CD14-positive monocyte (primary cell): ENCODE results near the gene NUMB. TPM values are rescaled to one million over a fixed set of nuclear protein-coding genes. Genes with fewer than 3 reads are reported as not detected.

ENCODE experiments used
- DNase-seq, 3 donors: peaks; one replicate each; pipeline ENCODE4 v3.0.0-alpha.2; 2011 to 2022
- H2AFZ ChIP-seq: 2 replicates; pipeline ENCODE4 v1.6.0; 2012; ENCODE audit warnings: mild to moderate bottlenecking, low read depth, low read length, inconsistent platforms; ENCODE audit not compliant: insufficient read depth, poor library complexity, severe bottlenecking
- H3K27ac ChIP-seq, 2 donors: 1 replicate in 1 of 2; 2 replicates in 1 of 2; pipeline ENCODE4 v1.5.1; 2012 to 2013; ENCODE audit warnings: low read length in 2 of 2, control low read depth in 1 of 2, inconsistent platforms in 1 of 2, low read depth in 1 of 2, mild to moderate bottlenecking in 1 of 2
- H3K27me3 ChIP-seq, 2 donors: one replicate each; pipeline versions ENCODE4 v1.6.0 to v1.6.1; 2011 to 2013; ENCODE audit warnings: low read length in 2 of 2; ENCODE audit not compliant: control insufficient read depth in 2 of 2, insufficient read depth in 2 of 2
- H3K36me3 ChIP-seq, 2 donors: replicated peaks in 1 of 2; 1 replicate in 1 of 2; 2 replicates in 1 of 2; pipeline versions ENCODE4 v1.5.1 to v1.6.1; 2012 to 2013; ENCODE audit warnings: low read length in 2 of 2, control low read depth in 1 of 2, inconsistent platforms in 1 of 2, mild to moderate bottlenecking in 1 of 2; ENCODE audit not compliant: insufficient read depth in 2 of 2, control insufficient read depth in 1 of 2
- H3K4me1 ChIP-seq, 2 donors: 1 replicate in 1 of 2; 2 replicates in 1 of 2; pipeline versions ENCODE4 v1.5.1 to v1.6.1; 2012 to 2013; ENCODE audit warnings: low read length in 2 of 2, control low read depth in 1 of 2, inconsistent platforms in 1 of 2, mild to moderate bottlenecking in 1 of 2, moderate library complexity in 1 of 2; ENCODE audit not compliant: insufficient read depth in 2 of 2, control insufficient read depth in 1 of 2
- H3K4me2 ChIP-seq: replicated peaks from 2 replicates; pipeline ENCODE3; 2012; ENCODE audit warnings: low read length, moderate library complexity, mild to moderate bottlenecking; ENCODE audit not compliant: poor library complexity, severe bottlenecking; ENCODE audit errors: extremely low read depth
- H3K4me3 ChIP-seq, 3 experiments: fragments of 200-600 bp in 1 of 3; sonication (generic) in 1 of 3; replicated peaks in 1 of 3; 1 replicate in 2 of 3; 2 replicates in 1 of 3; pipeline ENCODE4 v1.5.1; 2011 to 2013; ENCODE audit warnings: low read length in 3 of 3, mild to moderate bottlenecking in 3 of 3, control low read depth in 2 of 3, low read depth in 2 of 3, inconsistent platforms in 1 of 3, moderate library complexity in 1 of 3
- H3K79me2 ChIP-seq: 2 replicates; pipeline ENCODE4 v1.6.0; 2012; ENCODE audit warnings: mild to moderate bottlenecking, control low read depth, inconsistent platforms, low read length, moderate library complexity; ENCODE audit not compliant: insufficient read depth
- H3K9ac ChIP-seq: 2 replicates; pipeline ENCODE4 v1.6.0; 2017; ENCODE audit warnings: low read length, mild to moderate bottlenecking; ENCODE audit not compliant: insufficient read depth, poor library complexity, severe bottlenecking
- H3K9me3 ChIP-seq, 2 donors: replicated peaks in 1 of 2; 1 replicate in 1 of 2; 2 replicates in 1 of 2; pipeline versions ENCODE4 v1.5.1 to v1.6.1; 2012 to 2013; ENCODE audit warnings: low read length in 2 of 2, control low read depth in 1 of 2; ENCODE audit not compliant: control insufficient read depth in 1 of 2, insufficient read depth in 1 of 2
- H4K20me1 ChIP-seq: 2 replicates; pipeline ENCODE4 v1.6.0; 2012; ENCODE audit warnings: mild to moderate bottlenecking, low read length, control low read depth, moderate library complexity; ENCODE audit not compliant: insufficient read depth
- H3K27ac Mint-ChIP-seq, 7 donors: one replicate each; pipeline ENCODE4 v1.8.0; 2020; ENCODE audit warnings: mild to moderate bottlenecking in 7 of 7, mixed read lengths in 7 of 7, moderate library complexity in 6 of 7, inconsistent platforms in 2 of 7
- H3K27me3 Mint-ChIP-seq, 3 donors: one replicate each; pipeline ENCODE4 v1.8.0; 2021 to 2022; ENCODE audit warnings: low read depth in 3 of 3, mild to moderate bottlenecking in 3 of 3, mixed read lengths in 3 of 3, moderate library complexity in 3 of 3, inconsistent platforms in 1 of 3
- H3K36me3 Mint-ChIP-seq, 2 donors: one replicate each; pipeline ENCODE4 v1.8.0; 2020; ENCODE audit warnings: mixed read lengths in 2 of 2, inconsistent platforms in 1 of 2, mild to moderate bottlenecking in 1 of 2
- H3K4me1 Mint-ChIP-seq: one replicate; pipeline ENCODE4 v1.8.0; 2020; ENCODE audit warnings: mild to moderate bottlenecking, mixed read lengths
- H3K4me3 Mint-ChIP-seq, 2 donors: one replicate each; pipeline ENCODE4 v1.8.0; 2020; ENCODE audit warnings: mild to moderate bottlenecking in 2 of 2, mixed read lengths in 2 of 2, moderate library complexity in 1 of 2
- H3K9me3 Mint-ChIP-seq, 7 donors: one replicate each; pipeline ENCODE4 v1.8.0; 2020 to 2022; ENCODE audit warnings: mixed read lengths in 7 of 7, mild to moderate bottlenecking in 6 of 7, moderate library complexity in 6 of 7, inconsistent platforms in 2 of 7
- CTCF ChIP-seq: fragments of 200-600 bp; IDR thresholded peaks from one replicate; pipeline ENCODE4 v1.8.0; 2022; ENCODE audit warnings: antibody characterized with exemption, mild to moderate bottlenecking
- WGBS: methylation state at CpG from one replicate; pipeline ENCODE4 v1.1.5; 2013; ENCODE audit warnings: missing lambda C conversion rate; ENCODE audit not compliant: insufficient coverage; 5-methylcytosine and 5-hydroxymethylcytosine counted together
- intact Hi-C, 2 donors: fragments of 100-400 bp; cut with micrococcal nuclease; formaldehyde crosslinking; loops; one replicate each; pipeline versions ENCODE4 v1.15.0 to v1.15.1; 2023
- polyA plus RNA-seq, 3 donors: library from polyadenylated mRNA; depleted of rRNA in 1 of 3; unstranded in 2 of 3; stranded (reverse) in 1 of 3; fragments of 300-500 nt in 2 of 3; fragments of >200 nt in 1 of 3; fragmentation: Illumina TruSeq in 2 of 3; gene quantifications; 1 replicate in 2 of 3; 2 replicates in 1 of 3; pipeline ENCODE4 v1.2.3, GENCODE V29; 2012 to 2021

NUMB gene
- polyA plus RNA-seq, 3 donors: 83.4 to 223 (median 126) TPM

GRCh38 chr14:73403181-73403752 is 55.1 kb downstream of the NUMB start:
- peaks cover 84% of the 10 kb centered on the region for H3K79me2 ChIP-seq
- Mint-ChIP-seq H3K27me3 (peaks cover 0 to 1% (median 0%) of the 10 kb centered on the region in 3 donors), H3K4me3 (no peak overlapping the region), H3K27ac (peak overlapping the region in 2 of 7 donors; percentile 42 to 76), H3K4me1 (peaks cover 5% of the 10 kb centered on the region), H3K36me3 (peaks cover 38 to 81% of the 10 kb centered on the region in 2 donors), H3K9me3 (peaks cover 0 to 2% (median 0%) of the 10 kb centered on the region in 7 donors)
- intact Hi-C loops: no loop called here
- no peak for DNase-seq
- no peak overlapping the region for H3K9ac ChIP-seq
- H3K27me3 ChIP-seq: no peaks in the 10 kb centered on the region
- no peak overlapping the region for H3K4me3 ChIP-seq
- 100% methylated on average over 1 of the region's 4 CpGs for WGBS
- peak overlapping the region in 1 of 2 donors; percentile 0 for H3K27ac ChIP-seq
- H3K9me3 ChIP-seq: no peaks in the 10 kb centered on the region
- H3K36me3 ChIP-seq: peaks cover 19 to 71% of the 10 kb centered on the region in 2 donors
- H2AFZ ChIP-seq: no peak overlapping the region
- no peak for TF ChIP-seq CTCF
- no peaks in the 10 kb centered on the region for H3K4me1 ChIP-seq
- H3K4me2 ChIP-seq: no peak overlapping the region
- peaks cover 94% of the 10 kb centered on the region for H4K20me1 ChIP-seq

- Mint-ChIP-seq H3K4me3 (no peak overlapping the region), H3K9me3 (no peaks in the 10 kb centered on the region), H3K36me3 (peaks cover 35 to 77% of the 10 kb centered on the region in 2 donors), H3K27ac (peak overlapping the region in 1 of 7 donors; percentile 76), H3K4me1 (peaks cover 5% of the 10 kb centered on the region), H3K27me3 (peaks cover 0 to 1% (median 0%) of the 10 kb centered on the region in 3 donors)
- intact Hi-C loops: no loop called here
- Histone ChIP-seq H3K9ac (no peak overlapping the region), H3K79me2 (peaks cover 86% of the 10 kb centered on the region), H3K27ac (no peak overlapping the region), H3K4me2 (no peak overlapping the region), H3K9me3 (no peaks in the 10 kb centered on the region), H3K4me3 (no peak overlapping the region), H3K27me3 (no peaks in the 10 kb centered on the region), H2AFZ (no peak overlapping the region), H3K4me1 (no peaks in the 10 kb centered on the region), H4K20me1 (peaks cover 94% of the 10 kb centered on the region), H3K36me3 (peaks cover 19 to 68% of the 10 kb centered on the region in 2 donors)
- DNase-seq: no peak
- no CpG with 5 or more reads among the region's 2 CpGs for WGBS
- no peak for TF ChIP-seq CTCF
These were observed 55.8 kb downstream of the NUMB start for GRCh38 chr14:73402579-73402978.
